GM20000 (cell line): Measurements from ENCODE around the gene RMND5B.
A peak's percentile ranks its signal among the peaks of the same experiment; 100 is the strongest.
"Not testable (repeated sequence)": the region's sequence is repeated elsewhere in the genome, so short reads cannot be mapped to it uniquely, and the experiment has no call there.

Experiments
- DNase-seq: peaks from one replicate; pipeline ENCODE4 v3.0.0; 2012; ENCODE audit warnings: low spot score
- TF ChIP-seq, protein P1 (sequence below): IDR thresholded peaks from 2 replicates; pipeline ENCODE4 v1.5.1; 2012; ENCODE audit warnings: mild to moderate bottlenecking, control low read depth; ENCODE audit errors: extremely low read depth, missing control alignments

The RMND5B gene, protein sequence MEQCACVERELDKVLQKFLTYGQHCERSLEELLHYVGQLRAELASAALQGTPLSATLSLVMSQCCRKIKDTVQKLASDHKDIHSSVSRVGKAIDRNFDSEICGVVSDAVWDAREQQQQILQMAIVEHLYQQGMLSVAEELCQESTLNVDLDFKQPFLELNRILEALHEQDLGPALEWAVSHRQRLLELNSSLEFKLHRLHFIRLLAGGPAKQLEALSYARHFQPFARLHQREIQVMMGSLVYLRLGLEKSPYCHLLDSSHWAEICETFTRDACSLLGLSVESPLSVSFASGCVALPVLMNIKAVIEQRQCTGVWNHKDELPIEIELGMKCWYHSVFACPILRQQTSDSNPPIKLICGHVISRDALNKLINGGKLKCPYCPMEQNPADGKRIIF

GRCh38 chr5:178130576-178131445, at the start of gene RMND5B:
Gene RMND5B, plus strand, starts transcription at chr5:178131014. Its CDS starts 7,106 bp downstream, at chr5:178138120.
- peak; percentile 97 for DNase-seq
- TF ChIP-seq, protein P1, sequence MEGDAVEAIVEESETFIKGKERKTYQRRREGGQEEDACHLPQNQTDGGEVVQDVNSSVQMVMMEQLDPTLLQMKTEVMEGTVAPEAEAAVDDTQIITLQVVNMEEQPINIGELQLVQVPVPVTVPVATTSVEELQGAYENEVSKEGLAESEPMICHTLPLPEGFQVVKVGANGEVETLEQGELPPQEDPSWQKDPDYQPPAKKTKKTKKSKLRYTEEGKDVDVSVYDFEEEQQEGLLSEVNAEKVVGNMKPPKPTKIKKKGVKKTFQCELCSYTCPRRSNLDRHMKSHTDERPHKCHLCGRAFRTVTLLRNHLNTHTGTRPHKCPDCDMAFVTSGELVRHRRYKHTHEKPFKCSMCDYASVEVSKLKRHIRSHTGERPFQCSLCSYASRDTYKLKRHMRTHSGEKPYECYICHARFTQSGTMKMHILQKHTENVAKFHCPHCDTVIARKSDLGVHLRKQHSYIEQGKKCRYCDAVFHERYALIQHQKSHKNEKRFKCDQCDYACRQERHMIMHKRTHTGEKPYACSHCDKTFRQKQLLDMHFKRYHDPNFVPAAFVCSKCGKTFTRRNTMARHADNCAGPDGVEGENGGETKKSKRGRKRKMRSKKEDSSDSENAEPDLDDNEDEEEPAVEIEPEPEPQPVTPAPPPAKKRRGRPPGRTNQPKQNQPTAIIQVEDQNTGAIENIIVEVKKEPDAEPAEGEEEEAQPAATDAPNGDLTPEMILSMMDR, result no peak

- DNase-seq, result no peak
These were observed 49.1 kb upstream of the RMND5B start for GRCh38 chr5:178081571-178082243.

DNA sequence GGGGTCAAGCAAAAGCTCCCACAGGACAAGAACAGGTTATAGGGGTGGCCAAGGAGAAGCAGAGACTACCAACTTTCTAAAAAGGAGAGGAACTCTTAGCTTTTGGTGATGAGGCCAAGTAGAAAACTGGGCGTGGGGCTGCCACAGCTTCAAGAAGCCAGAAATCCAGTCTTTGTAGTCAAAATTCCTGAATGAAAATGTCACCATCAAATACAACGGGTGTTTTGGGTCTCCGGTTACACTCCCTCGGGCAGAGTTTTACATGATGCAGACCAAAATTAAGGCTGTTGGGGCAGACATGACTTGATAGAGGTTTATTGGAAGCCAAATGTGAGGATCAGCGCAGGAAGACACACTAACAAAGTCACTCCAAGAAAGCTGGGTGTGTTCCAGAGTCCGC, 46.9 kb upstream of the RMND5B start:
- DNase-seq, result no peak
- TF ChIP-seq, protein P1, result no peak

More at GRCh38 chr5:178081571-178082243, 49.1 kb upstream of the RMND5B start:
- TF ChIP-seq, protein P1, result no peak

GRCh38 chr5:178085316-178085715, 45.5 kb upstream of the RMND5B start:
- TF ChIP-seq, protein P1, result no peak
- no peak for DNase-seq

DNA sequence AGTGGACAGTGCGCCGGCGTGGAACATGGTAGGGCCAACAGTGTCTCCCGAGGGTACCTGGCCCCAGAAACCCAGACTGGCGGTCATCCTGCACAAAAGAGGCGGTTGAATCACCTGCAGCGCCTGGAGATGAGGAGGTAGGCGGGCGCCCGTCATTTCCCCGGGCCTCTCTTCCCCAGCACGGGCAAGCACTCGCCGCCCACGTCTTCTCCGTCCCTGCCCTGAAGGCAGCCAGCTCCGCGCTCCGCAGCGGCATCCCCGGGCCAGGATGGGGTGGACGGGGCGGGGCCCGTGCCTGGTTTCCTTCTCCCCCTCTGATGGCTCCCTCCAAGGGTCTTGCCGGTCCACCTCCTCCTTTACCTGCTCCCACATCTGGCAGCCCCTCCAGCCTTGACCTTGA, 44.5 kb upstream of the RMND5B start:
- TF ChIP-seq, protein P1, result no peak
- no peak for DNase-seq

DNA sequence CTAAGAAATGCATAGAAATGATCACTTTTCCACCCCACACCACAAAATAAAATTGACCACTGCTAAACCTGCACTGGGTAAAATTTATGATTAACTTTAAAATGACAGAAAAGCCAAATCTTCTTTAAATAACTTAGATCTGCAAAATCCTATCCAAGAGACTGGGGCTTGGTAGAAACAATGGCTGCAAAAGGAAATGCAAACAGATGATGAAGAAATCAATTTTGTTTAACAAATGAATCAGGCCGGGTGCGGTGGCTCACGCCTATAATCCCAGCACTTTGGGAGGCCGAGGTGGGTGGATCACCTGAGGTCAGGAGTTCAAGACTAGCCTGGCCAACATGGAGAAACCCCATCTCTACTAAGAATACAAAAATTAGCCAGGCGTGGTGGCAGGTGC, 43.6 kb upstream of the RMND5B start:
- not testable (repeated sequence) for DNase-seq

GRCh38 chr5:178090856-178091255, 40.0 kb upstream of the RMND5B start:
- TF ChIP-seq, protein P1, result no peak
- no peak for DNase-seq
